ENCODE results near the gene FAAP20. TPM values are rescaled to one million over a fixed set of nuclear protein-coding genes. Genes with fewer than 3 reads are reported as not detected.
A peak's percentile ranks its signal among the peaks of the same experiment; 100 is the strongest.

FAAP20 gene
- total RNA-seq, 4 donors from 2014 or later: 16.5 to 31.2 (median 25.4) TPM

DNA sequence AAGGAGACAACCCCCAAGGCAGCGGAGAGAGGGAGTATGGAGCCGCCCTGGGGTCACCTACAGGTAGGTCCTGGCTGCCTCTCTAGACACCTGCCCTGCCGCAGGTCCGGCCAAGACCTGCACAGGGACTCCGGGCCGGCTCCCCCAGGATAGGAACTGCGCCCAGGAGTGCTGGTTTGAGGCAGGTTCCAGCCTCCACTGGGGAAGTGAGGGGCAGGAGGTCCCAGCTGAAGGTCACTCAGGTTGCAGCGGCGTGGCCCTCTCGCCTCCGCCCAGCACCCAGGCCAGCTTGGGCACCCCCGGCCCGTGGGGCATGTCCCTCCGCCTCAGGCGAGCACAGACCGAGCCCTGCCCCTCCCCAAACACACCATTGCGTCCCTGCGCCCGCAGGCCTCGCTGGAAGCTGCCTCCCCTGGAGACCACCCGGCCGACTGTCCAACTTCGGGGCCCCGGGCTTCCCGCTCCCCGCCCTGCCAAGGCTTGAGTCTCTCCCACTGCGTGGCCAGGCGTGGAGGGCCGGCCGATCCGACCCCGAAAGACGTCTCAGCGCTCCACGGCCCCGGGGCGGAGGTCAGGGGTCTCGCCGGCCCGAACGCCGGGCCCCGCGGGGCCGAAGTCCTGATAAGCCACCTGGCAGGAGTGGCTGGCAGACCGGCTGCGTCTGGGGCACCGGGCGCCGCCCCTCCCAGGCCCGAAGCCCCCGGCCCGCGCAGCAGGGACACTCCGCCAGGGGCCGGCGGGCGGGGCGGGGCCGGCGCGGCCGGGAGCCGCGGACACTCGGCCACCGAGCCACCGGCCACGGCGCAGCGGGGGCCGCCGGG lies 32.2 kb upstream of the FAAP20 start:
- no peaks in the 10 kb centered on the region for H3K27me3 ChIP-seq
- H3K27ac ChIP-seq: peak overlapping the region; percentile 94 to 100 (median 98)
- DNase-seq: peak in 1 of 3 donors; percentile 60
- peaks cover 1 to 30% (median 22%) of the 10 kb centered on the region in 4 donors for H3K4me1 ChIP-seq
- no peaks in the 10 kb centered on the region for H3K9me3 ChIP-seq
- H3K4me3 ChIP-seq: peak overlapping the region; percentile 77 to 97 (median 90)
- H3K36me3 ChIP-seq: no peaks in the 10 kb centered on the region
- TF ChIP-seq POLR2A (IDR thresholded peaks at IDR 0.05): no peak
- TF ChIP-seq, protein P1, sequence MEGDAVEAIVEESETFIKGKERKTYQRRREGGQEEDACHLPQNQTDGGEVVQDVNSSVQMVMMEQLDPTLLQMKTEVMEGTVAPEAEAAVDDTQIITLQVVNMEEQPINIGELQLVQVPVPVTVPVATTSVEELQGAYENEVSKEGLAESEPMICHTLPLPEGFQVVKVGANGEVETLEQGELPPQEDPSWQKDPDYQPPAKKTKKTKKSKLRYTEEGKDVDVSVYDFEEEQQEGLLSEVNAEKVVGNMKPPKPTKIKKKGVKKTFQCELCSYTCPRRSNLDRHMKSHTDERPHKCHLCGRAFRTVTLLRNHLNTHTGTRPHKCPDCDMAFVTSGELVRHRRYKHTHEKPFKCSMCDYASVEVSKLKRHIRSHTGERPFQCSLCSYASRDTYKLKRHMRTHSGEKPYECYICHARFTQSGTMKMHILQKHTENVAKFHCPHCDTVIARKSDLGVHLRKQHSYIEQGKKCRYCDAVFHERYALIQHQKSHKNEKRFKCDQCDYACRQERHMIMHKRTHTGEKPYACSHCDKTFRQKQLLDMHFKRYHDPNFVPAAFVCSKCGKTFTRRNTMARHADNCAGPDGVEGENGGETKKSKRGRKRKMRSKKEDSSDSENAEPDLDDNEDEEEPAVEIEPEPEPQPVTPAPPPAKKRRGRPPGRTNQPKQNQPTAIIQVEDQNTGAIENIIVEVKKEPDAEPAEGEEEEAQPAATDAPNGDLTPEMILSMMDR (IDR thresholded peaks at IDR 0.05): no peak

- no peak overlapping the region for H3K27ac ChIP-seq
- H3K36me3 ChIP-seq: no peaks in the 10 kb centered on the region
- no peaks in the 10 kb centered on the region for H3K27me3 ChIP-seq
- no peak overlapping the region for H3K4me3 ChIP-seq
- TF ChIP-seq POLR2A (IDR thresholded peaks at IDR 0.05): no peak
- TF ChIP-seq, protein P1 (IDR thresholded peaks at IDR 0.05): no peak
- no peaks in the 10 kb centered on the region for H3K9me3 ChIP-seq
- peaks cover 0 to 16% (median 5%) of the 10 kb centered on the region in 4 donors for H3K4me1 ChIP-seq
- no peak for DNase-seq
Observed at GRCh38 chr1:2224631-2225428, 30.3 kb upstream of the FAAP20 start.

DNA sequence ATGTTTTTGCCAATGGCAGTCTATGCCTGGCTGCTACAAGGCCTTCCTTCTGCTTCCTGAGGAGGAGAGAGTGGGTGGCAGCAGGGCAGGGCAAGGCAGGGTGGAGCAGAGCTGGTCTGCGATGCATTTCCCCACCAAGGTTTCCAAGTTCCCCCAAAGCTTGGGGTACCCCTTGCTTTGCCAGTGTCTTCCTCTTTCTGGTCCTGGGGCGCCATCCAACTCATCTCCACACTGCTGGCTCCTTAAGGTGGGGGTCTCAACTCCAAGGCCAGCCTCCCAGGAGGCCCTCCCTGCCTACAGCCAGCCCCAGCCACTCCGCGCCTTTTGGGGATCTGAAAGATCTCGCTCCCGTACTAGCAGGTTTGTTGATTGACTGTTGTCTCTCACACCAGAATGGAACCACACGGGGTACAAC lies 29.6 kb upstream of the FAAP20 start:
- Histone ChIP-seq H3K9me3 (no peaks in the 10 kb centered on the region), H3K4me1 (peaks cover 0 to 9% (median 3%) of the 10 kb centered on the region in 4 donors), H3K27ac (no peak overlapping the region), H3K36me3 (no peaks in the 10 kb centered on the region), H3K4me3 (no peak overlapping the region), H3K27me3 (no peaks in the 10 kb centered on the region)
- TF ChIP-seq POLR2A (IDR thresholded peaks at IDR 0.05): no peak
- TF ChIP-seq, protein P1 (IDR thresholded peaks at IDR 0.05): no peak
- no peak for DNase-seq

DNA sequence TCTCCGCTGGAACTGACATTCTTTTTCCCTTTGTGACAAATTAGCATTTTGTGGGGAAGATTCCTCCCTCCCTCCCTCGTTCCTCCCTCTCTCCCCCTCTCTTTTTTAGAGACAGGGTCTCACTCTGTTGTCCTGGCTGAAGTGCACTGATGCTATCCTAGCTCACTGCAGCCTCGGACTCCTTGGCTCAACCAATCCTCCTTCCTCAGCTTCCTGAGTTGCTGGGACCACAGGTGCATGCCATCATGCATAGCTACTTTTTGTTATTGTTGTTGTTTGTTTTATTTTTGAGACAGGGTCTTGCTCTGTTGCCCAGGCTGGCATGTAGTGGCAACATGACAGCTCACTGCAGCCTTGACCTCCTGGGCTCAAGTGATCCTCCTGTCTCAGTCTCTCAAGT lies 26.7 kb upstream of the FAAP20 start:
- H3K27me3 ChIP-seq: no peaks in the 10 kb centered on the region
- H3K27ac ChIP-seq: no peak overlapping the region
- TF ChIP-seq, protein P1 (IDR thresholded peaks at IDR 0.05): no peak
- no peak for TF ChIP-seq POLR2A (IDR thresholded peaks at IDR 0.05)
- no peak overlapping the region for H3K4me3 ChIP-seq
- H3K9me3 ChIP-seq: no peaks in the 10 kb centered on the region
- H3K4me1 ChIP-seq: no peaks in the 10 kb centered on the region
- H3K36me3 ChIP-seq: no peaks in the 10 kb centered on the region
- DNase-seq: no peak

DNA sequence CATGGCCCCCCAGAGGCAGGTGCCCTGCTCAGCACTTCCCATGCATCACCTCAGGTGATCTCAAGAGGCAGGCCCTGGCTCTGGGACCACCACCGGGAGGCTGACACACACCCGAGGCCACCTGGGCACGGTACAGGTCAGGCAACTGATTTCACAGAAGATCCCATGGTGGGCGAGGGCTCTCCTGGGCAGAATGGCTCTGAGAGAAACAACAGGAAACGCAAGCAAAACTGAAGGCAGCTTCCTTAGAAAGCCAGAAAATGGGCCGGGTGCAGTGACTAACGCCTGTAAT lies 22.1 kb upstream of the FAAP20 start:
- H3K9me3 ChIP-seq: no peaks in the 10 kb centered on the region
- H3K4me1 ChIP-seq: peaks cover 4 to 30% (median 14%) of the 10 kb centered on the region in 4 donors
- H3K4me3 ChIP-seq: no peak overlapping the region
- H3K27me3 ChIP-seq: no peaks in the 10 kb centered on the region
- no peak for DNase-seq
- H3K27ac ChIP-seq: no peak overlapping the region
- TF ChIP-seq POLR2A (IDR thresholded peaks at IDR 0.05): no peak
- TF ChIP-seq, protein P1 (IDR thresholded peaks at IDR 0.05): no peak
- no peaks in the 10 kb centered on the region for H3K36me3 ChIP-seq

All from Peyer's patch (tissue), 4 donors.